ENCODE measurements around the gene ADAMTS16.

GRCh38 chr5:5320062-5320805 is 180.1 kb downstream of the ADAMTS16 start:
- no peak for TF ChIP-seq CTCF (conservative IDR thresholded peaks at IDR 0.05; ENCODE audit: low read depth in 2 of 2)
- TF ChIP-seq CREB1 (CRISPR knock-in tag; IDR thresholded peaks at IDR 0.05; ENCODE audit: low read depth), result no peak
- no peak for TF ChIP-seq EZH2 (IDR thresholded peaks at IDR 0.05; ENCODE audit: low read depth, unreplicated experiment)
- TF ChIP-seq REST (IDR thresholded peaks at IDR 0.05; ENCODE audit: unreplicated experiment), result no peak
- no peak for TF ChIP-seq POLR2AphosphoS5 (IDR thresholded peaks at IDR 0.05; ENCODE audit: low read depth)
- no peak for TF ChIP-seq ZNF114 (CRISPR knock-in tag; IDR thresholded peaks at IDR 0.05)
- no peak for TF ChIP-seq EZH2phosphoT487 (IDR thresholded peaks at IDR 0.05; ENCODE audit: unreplicated experiment)
- no peak for TF ChIP-seq STAT1 (IDR thresholded peaks at IDR 0.05; ENCODE audit: unreplicated experiment)
- TF ChIP-seq ZNF331 (CRISPR knock-in tag; IDR thresholded peaks at IDR 0.05; ENCODE audit: low read depth), result no peak
- no peak for TF ChIP-seq NANOG (IDR thresholded peaks at IDR 0.05; ENCODE audit: borderline replicate concordance)
